ENCODE results near the gene EIF4G1.

EIF4G1 gene

GRCh38 chr3:184341925-184342324 lies 27.5 kb downstream of the EIF4G1 start:
- no peaks in the 10 kb centered on the region for H3K27me3 ChIP-seq (ENCODE audit: control insufficient read depth, insufficient read depth, low read length, poor library complexity, severe bottlenecking)
- no peak overlapping the region for H3K4me3 ChIP-seq (ENCODE audit: insufficient read depth, low read depth, low read length)
- WGBS, 2 experiments = 93% methylated on average over 7 of the region's 7 CpGs
- H3K4me1 ChIP-seq (ENCODE audit: control insufficient read depth, insufficient read depth, low read length) = peaks cover 44% of the 10 kb centered on the region
- no peaks in the 10 kb centered on the region for H3K9me3 ChIP-seq (ENCODE audit: control insufficient read depth, low read length)
- peaks cover 7% of the 10 kb centered on the region for H3K36me3 ChIP-seq (ENCODE audit: control insufficient read depth, insufficient read depth, low read length)
- H3K27ac ChIP-seq (ENCODE audit: insufficient read depth, low read depth, low read length, poor library complexity, severe bottlenecking) = no peak overlapping the region

DNA sequence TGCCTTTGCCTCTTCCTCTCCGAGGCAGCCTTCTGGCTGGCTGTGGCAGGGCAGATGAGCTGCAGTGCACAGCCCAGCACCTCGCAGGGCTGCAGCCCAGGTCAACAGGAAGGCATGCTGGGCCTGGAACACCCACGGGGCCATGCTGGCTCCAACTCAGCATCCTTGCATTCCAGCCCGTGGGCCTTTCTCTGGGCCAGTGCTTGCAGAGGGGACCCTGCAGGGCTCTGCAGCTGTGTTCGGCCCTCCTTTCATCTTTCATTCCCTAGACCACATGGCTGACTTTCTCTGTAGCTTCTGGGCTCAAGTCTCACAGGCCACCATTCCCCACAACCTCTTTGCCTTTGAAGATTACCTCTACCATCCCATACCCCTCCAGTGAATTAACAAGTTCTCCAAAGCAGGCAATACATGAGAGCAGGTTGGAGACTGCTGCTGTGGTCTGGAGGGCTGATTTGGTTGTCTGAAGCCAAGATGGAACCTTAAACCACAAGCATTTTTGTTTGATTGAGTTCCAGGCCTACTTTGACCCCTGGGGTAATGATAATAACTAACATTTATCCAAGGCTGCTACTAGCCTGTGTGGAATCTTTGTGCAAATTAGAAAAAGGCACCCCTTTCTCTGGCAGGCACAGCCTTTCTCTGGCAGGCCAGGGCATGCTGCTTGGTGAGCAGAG lies 28.9 kb downstream of the EIF4G1 start:
- WGBS, 2 experiments = 68% methylated on average over 5 of the region's 5 CpGs
- Histone ChIP-seq H3K4me3 (ENCODE audit: insufficient read depth, low read depth, low read length) (no peak overlapping the region), H3K4me1 (ENCODE audit: control insufficient read depth, insufficient read depth, low read length) (peaks cover 32% of the 10 kb centered on the region), H3K27ac (ENCODE audit: insufficient read depth, low read depth, low read length, poor library complexity, severe bottlenecking) (no peak overlapping the region), H3K36me3 (ENCODE audit: control insufficient read depth, insufficient read depth, low read length) (peaks cover 7% of the 10 kb centered on the region), H3K27me3 (ENCODE audit: control insufficient read depth, insufficient read depth, low read length, poor library complexity, severe bottlenecking) (no peaks in the 10 kb centered on the region), H3K9me3 (ENCODE audit: control insufficient read depth, low read length) (no peaks in the 10 kb centered on the region)

DNA sequence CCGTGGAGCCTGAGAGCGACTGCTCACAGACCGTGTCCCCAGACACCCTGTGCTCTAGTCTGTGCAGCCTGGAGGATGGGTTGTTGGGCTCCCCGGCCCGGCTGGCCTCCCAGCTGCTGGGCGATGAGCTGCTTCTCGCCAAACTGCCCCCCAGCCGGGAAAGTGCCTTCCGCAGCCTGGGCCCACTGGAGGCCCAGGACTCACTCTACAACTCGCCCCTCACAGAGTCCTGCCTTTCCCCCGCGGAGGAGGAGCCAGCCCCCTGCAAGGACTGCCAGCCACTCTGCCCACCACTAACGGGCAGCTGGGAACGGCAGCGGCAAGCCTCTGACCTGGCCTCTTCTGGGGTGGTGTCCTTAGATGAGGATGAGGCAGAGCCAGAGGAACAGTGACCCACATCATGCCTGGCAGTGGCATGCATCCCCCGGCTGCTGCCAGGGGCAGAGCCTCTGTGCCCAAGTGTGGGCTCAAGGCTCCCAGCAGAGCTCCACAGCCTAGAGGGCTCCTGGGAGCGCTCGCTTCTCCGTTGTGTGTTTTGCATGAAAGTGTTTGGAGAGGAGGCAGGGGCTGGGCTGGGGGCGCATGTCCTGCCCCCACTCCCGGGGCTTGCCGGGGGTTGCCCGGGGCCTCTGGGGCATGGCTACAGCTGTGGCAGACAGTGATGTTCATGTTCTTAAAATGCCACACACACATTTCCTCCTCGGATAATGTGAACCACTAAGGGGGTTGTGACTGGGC lies 30.3 kb downstream of the EIF4G1 start:
- Histone ChIP-seq H3K4me3 (ENCODE audit: insufficient read depth, low read depth, low read length) (no peak overlapping the region), H3K36me3 (ENCODE audit: control insufficient read depth, insufficient read depth, low read length) (peaks cover 7% of the 10 kb centered on the region), H3K9me3 (ENCODE audit: control insufficient read depth, low read length) (no peaks in the 10 kb centered on the region), H3K27ac (ENCODE audit: insufficient read depth, low read depth, low read length, poor library complexity, severe bottlenecking) (no peak overlapping the region), H3K4me1 (ENCODE audit: control insufficient read depth, insufficient read depth, low read length) (peaks cover 23% of the 10 kb centered on the region), H3K27me3 (ENCODE audit: control insufficient read depth, insufficient read depth, low read length, poor library complexity, severe bottlenecking) (no peaks in the 10 kb centered on the region)
- 83% methylated on average over 23 of the region's 24 CpGs for WGBS, 2 experiments

DNA sequence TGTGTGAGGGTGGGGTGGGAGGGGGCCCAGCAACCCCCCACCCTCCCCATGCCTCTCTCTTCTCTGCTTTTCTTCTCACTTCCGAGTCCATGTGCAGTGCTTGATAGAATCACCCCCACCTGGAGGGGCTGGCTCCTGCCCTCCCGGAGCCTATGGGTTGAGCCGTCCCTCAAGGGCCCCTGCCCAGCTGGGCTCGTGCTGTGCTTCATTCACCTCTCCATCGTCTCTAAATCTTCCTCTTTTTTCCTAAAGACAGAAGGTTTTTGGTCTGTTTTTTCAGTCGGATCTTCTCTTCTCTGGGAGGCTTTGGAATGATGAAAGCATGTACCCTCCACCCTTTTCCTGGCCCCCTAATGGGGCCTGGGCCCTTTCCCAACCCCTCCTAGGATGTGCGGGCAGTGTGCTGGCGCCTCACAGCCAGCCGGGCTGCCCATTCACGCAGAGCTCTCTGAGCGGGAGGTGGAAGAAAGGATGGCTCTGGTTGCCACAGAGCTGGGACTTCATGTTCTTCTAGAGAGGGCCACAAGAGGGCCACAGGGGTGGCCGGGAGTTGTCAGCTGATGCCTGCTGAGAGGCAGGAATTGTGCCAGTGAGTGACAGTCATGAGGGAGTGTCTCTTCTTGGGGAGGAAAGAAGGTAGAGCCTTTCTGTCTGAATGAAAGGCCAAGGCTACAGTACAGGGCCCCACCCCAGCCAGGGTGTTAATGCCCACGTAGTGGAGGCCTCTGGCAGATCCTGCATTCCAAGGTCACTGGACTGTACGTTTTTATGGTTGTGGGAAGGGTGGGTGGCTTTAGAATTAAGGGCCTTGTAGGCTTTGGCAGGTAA lies 31.1 kb downstream of the EIF4G1 start:
- WGBS, 2 experiments = 21 to 24% methylated on average over 14 of the region's 14 CpGs
- Histone ChIP-seq H3K4me3 (ENCODE audit: insufficient read depth, low read depth, low read length) (no peak overlapping the region), H3K4me1 (ENCODE audit: control insufficient read depth, insufficient read depth, low read length) (peaks cover 23% of the 10 kb centered on the region), H3K27me3 (ENCODE audit: control insufficient read depth, insufficient read depth, low read length, poor library complexity, severe bottlenecking) (no peaks in the 10 kb centered on the region), H3K36me3 (ENCODE audit: control insufficient read depth, insufficient read depth, low read length) (peaks cover 9% of the 10 kb centered on the region), H3K9me3 (ENCODE audit: control insufficient read depth, low read length) (no peaks in the 10 kb centered on the region), H3K27ac (ENCODE audit: insufficient read depth, low read depth, low read length, poor library complexity, severe bottlenecking) (peak overlapping the region; percentile 38)

DNA sequence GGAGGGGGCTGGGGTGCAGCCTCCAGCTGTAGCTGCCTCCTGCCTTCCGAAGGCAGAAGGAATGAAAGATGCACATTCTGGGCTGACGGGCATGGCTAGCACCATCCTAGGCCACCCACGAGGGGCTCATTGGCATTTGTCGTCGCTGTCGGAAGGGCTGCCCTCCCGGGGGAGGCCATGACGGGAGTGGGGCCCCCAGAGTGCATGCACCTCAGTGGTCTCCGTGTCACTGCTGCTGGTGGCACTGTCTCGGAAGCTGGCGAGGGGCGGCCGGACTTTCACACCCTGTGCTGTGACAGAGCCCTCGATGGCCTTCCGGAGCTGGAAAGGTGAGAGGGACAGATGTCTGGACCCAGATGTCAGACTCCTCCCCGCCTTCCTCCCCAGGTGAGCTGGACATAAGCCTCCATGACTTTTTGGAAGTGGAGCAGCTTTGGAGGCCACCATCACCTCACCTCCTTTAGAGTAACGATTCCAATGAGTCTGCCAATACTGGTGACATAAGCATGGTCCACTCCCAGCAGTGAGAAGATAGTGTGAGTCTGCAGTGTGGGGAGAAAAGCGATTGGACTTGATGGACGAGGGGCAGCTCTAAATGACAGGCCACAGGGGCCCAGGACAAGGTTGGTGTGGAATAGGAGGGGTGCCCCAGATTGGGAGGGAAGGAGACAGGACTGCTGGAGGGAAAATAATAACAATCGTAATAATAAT lies 32.2 kb downstream of the EIF4G1 start:
- Histone ChIP-seq H3K36me3 (ENCODE audit: control insufficient read depth, insufficient read depth, low read length) (peaks cover 13% of the 10 kb centered on the region), H3K9me3 (ENCODE audit: control insufficient read depth, low read length) (no peaks in the 10 kb centered on the region)

GRCh38 chr3:184347321-184348056 lies 33.1 kb downstream of the EIF4G1 start:
- Histone ChIP-seq H3K27ac (ENCODE audit: insufficient read depth, low read depth, low read length, poor library complexity, severe bottlenecking) (no peak overlapping the region), H3K4me1 (ENCODE audit: control insufficient read depth, insufficient read depth, low read length) (peaks cover 36% of the 10 kb centered on the region), H3K9me3 (ENCODE audit: control insufficient read depth, low read length) (no peaks in the 10 kb centered on the region), H3K36me3 (ENCODE audit: control insufficient read depth, insufficient read depth, low read length) (peaks cover 10% of the 10 kb centered on the region), H3K4me3 (ENCODE audit: insufficient read depth, low read depth, low read length) (no peak overlapping the region), H3K27me3 (ENCODE audit: control insufficient read depth, insufficient read depth, low read length, poor library complexity, severe bottlenecking) (no peaks in the 10 kb centered on the region)
- WGBS, 2 experiments = 92 to 93% methylated on average over 12 of the region's 12 CpGs

More for the DNA sequence above, 32.2 kb downstream of the EIF4G1 start:
- no peak overlapping the region for H3K4me3 ChIP-seq (ENCODE audit: insufficient read depth, low read depth, low read length)
- H3K27me3 ChIP-seq (ENCODE audit: control insufficient read depth, insufficient read depth, low read length, poor library complexity, severe bottlenecking) = no peaks in the 10 kb centered on the region
- peaks cover 31% of the 10 kb centered on the region for H3K4me1 ChIP-seq (ENCODE audit: control insufficient read depth, insufficient read depth, low read length)
- 96% methylated on average over 20 of the region's 20 CpGs for WGBS, 2 experiments
- H3K27ac ChIP-seq (ENCODE audit: insufficient read depth, low read depth, low read length, poor library complexity, severe bottlenecking) = no peak overlapping the region

- WGBS, 2 experiments = 90 to 91% methylated on average over 4 of the region's 4 CpGs
- H3K9me3 ChIP-seq (ENCODE audit: control insufficient read depth, low read length) = no peaks in the 10 kb centered on the region
- H3K4me3 ChIP-seq (ENCODE audit: insufficient read depth, low read depth, low read length) = no peak overlapping the region
- peaks cover 36% of the 10 kb centered on the region for H3K4me1 ChIP-seq (ENCODE audit: control insufficient read depth, insufficient read depth, low read length)
- H3K27ac ChIP-seq (ENCODE audit: insufficient read depth, low read depth, low read length, poor library complexity, severe bottlenecking) = no peak overlapping the region
- H3K27me3 ChIP-seq (ENCODE audit: control insufficient read depth, insufficient read depth, low read length, poor library complexity, severe bottlenecking) = no peaks in the 10 kb centered on the region
- H3K36me3 ChIP-seq (ENCODE audit: control insufficient read depth, insufficient read depth, low read length) = peaks cover 13% of the 10 kb centered on the region
These were observed 33.6 kb downstream of the EIF4G1 start for GRCh38 chr3:184348057-184348382.

- WGBS, 2 experiments = 90 to 92% methylated on average over 10 of the region's 10 CpGs
- H3K27me3 ChIP-seq (ENCODE audit: control insufficient read depth, insufficient read depth, low read length, poor library complexity, severe bottlenecking) = no peaks in the 10 kb centered on the region
- no peak overlapping the region for H3K4me3 ChIP-seq (ENCODE audit: insufficient read depth, low read depth, low read length)
- H3K4me1 ChIP-seq (ENCODE audit: control insufficient read depth, insufficient read depth, low read length) = peaks cover 29% of the 10 kb centered on the region
- H3K27ac ChIP-seq (ENCODE audit: insufficient read depth, low read depth, low read length, poor library complexity, severe bottlenecking) = no peak overlapping the region
- H3K36me3 ChIP-seq (ENCODE audit: control insufficient read depth, insufficient read depth, low read length) = peaks cover 20% of the 10 kb centered on the region
- no peaks in the 10 kb centered on the region for H3K9me3 ChIP-seq (ENCODE audit: control insufficient read depth, low read length)
These were observed 35.4 kb downstream of the EIF4G1 start for GRCh38 chr3:184349563-184350470.

DNA sequence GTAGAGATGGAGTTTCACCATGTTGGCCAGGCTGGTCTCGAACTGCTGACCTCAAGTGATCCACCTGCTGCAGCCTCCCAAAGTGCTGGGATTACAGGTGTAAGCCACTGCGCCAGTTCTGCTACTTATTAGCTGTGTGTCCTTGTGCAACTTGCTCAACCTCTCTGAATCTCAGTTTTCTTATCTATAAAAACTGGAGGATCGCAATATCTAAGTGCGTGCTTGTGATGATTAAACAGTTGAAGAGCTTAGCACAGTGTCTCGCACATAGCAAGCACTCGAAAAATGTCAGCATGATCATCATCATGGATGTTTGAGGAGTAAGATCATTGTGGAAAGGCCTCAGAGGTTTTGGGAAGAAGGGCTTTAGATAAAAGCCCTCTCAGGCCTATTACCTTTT lies 36.2 kb downstream of the EIF4G1 start:
- Histone ChIP-seq H3K4me3 (ENCODE audit: insufficient read depth, low read depth, low read length) (no peak overlapping the region), H3K9me3 (ENCODE audit: control insufficient read depth, low read length) (no peaks in the 10 kb centered on the region), H3K36me3 (ENCODE audit: control insufficient read depth, insufficient read depth, low read length) (peaks cover 22% of the 10 kb centered on the region), H3K27me3 (ENCODE audit: control insufficient read depth, insufficient read depth, low read length, poor library complexity, severe bottlenecking) (no peaks in the 10 kb centered on the region), H3K27ac (ENCODE audit: insufficient read depth, low read depth, low read length, poor library complexity, severe bottlenecking) (no peak overlapping the region), H3K4me1 (ENCODE audit: control insufficient read depth, insufficient read depth, low read length) (peaks cover 21% of the 10 kb centered on the region)
- 92 to 96% methylated on average over 6 of the region's 6 CpGs for WGBS, 2 experiments

Data from ectodermal cell (in vitro differentiated cells).